Peyer's patch (tissue), 4 donors: ENCODE data around the gene BPTF.
"Not testable (repeated sequence)": the region's sequence is repeated elsewhere in the genome, so short reads cannot be mapped to it uniquely, and the experiment has no call there.

Experiments used
- CTCF ChIP-seq, 6 experiments: fragments of 450-650 bp in 4 of 6; fragments of 200-600 bp in 2 of 6; sonication (generic) in 1 of 6; IDR thresholded peaks; one replicate each; pipeline ENCODE4 v1.5.1; 2017 to 2019; ENCODE audit warnings: antibody characterized with exemption in 6 of 6, mild to moderate bottlenecking in 3 of 6, moderate library complexity in 1 of 6
- POLR2A ChIP-seq, 2 donors: fragments of 450-650 bp; IDR thresholded peaks; one replicate each; pipeline ENCODE4 v1.5.1; 2017; ENCODE audit warnings: antibody characterized with exemption in 2 of 2, mild to moderate bottlenecking in 2 of 2, moderate library complexity in 2 of 2

GRCh38 chr17:67962156-67962555, 136.9 kb downstream of the BPTF start:
- not testable (repeated sequence) for TF ChIP-seq POLR2A, CTCF (IDR thresholded peaks at IDR 0.05)
